ENCODE data around the gene FHAD1. TPM values are rescaled to one million over a fixed set of nuclear protein-coding genes. Genes with fewer than 3 reads are reported as not detected.
"Not testable (repeated sequence)": the region's sequence is repeated elsewhere in the genome, so short reads cannot be mapped to it uniquely, and the experiment has no call there.

Gene FHAD1
- total RNA-seq, 1 donor from 2014 or later: not detected

- Mint-ChIP-seq H3K4me1 (ENCODE audit: low read depth) (peaks cover 53% of the 10 kb centered on the region), H3K36me3 (ENCODE audit: low read depth) (peaks cover 30% of the 10 kb centered on the region), H3K27ac (peak overlapping the region; percentile 67), H3K27me3 (ENCODE audit: insufficient read depth) (no peaks in the 10 kb centered on the region), H3K4me3 (peak overlapping the region; percentile 33), H3K9me3 (no peaks in the 10 kb centered on the region)
- DNase-seq (ENCODE audit: low spot score): no peak
- intact Hi-C loops (cut with micrococcal nuclease): loop anchor here (5.0 to 10.0 kb wide), 2 partner anchors 426 to 1633 kb away; partner anchors contain the start of genes SDHB and SPEN
Observed at GRCh38 chr1:15418806-15419515, 171.9 kb downstream of the FHAD1 start.

DNA sequence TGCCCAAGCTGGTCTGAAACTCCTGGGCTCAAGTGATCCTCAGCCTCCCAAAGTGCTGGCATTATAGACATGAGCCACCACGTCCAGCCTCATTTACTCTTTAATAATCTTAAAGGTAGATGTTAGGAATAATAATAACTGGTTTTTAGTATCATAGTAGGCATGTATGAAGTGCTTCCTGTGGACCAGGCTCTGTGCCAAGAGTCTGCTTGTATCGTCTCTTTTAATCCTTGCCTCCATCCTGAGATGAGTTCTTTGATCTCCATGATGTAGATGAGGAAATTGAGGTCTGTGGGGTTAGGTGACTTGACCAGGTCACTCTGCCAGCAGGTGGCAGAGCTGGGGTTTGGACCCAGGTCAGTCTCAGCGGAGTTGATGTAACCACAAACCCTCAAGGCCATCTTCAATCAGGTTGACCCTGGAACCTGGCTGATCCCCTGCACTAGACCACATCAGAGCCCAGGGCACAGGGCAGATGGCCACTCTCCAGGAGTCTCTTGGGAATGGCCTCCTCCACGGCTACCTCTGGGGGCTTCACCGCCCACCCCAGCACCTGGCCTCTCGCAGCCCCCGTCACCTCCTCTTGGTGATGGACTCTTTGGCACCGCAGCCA lies 173.9 kb downstream of the FHAD1 start:
- peaks cover 38% of the 10 kb centered on the region for H3K4me1 Mint-ChIP-seq (ENCODE audit: low read depth)
- intact Hi-C loops (cut with micrococcal nuclease): no loop called here
- peaks cover 15% of the 10 kb centered on the region for H3K36me3 Mint-ChIP-seq (ENCODE audit: low read depth)
- no peaks in the 10 kb centered on the region for H3K9me3 Mint-ChIP-seq
- H3K4me3 Mint-ChIP-seq: no peak overlapping the region
- H3K27me3 Mint-ChIP-seq (ENCODE audit: insufficient read depth): no peaks in the 10 kb centered on the region
- H3K27ac Mint-ChIP-seq: no peak overlapping the region
- no peak for DNase-seq (ENCODE audit: low spot score)

GRCh38 chr1:15422871-15423270 lies 175.8 kb downstream of the FHAD1 start:
- DNase-seq (ENCODE audit: low spot score): no peak
- peaks cover 26% of the 10 kb centered on the region for H3K36me3 Mint-ChIP-seq (ENCODE audit: low read depth)
- H3K27ac Mint-ChIP-seq: no peak overlapping the region
- peaks cover 28% of the 10 kb centered on the region for H3K4me1 Mint-ChIP-seq (ENCODE audit: low read depth)
- intact Hi-C loops (cut with micrococcal nuclease): no loop called here
- H3K4me3 Mint-ChIP-seq: no peak overlapping the region
- no peaks in the 10 kb centered on the region for H3K9me3 Mint-ChIP-seq
- no peaks in the 10 kb centered on the region for H3K27me3 Mint-ChIP-seq (ENCODE audit: insufficient read depth)

- DNase-seq (ENCODE audit: low spot score): no peak
- H3K36me3 Mint-ChIP-seq (ENCODE audit: low read depth): peaks cover 31% of the 10 kb centered on the region
- H3K27me3 Mint-ChIP-seq (ENCODE audit: insufficient read depth): no peaks in the 10 kb centered on the region
- intact Hi-C loops (cut with micrococcal nuclease): no loop called here
- no peak overlapping the region for H3K4me3 Mint-ChIP-seq
- no peak overlapping the region for H3K27ac Mint-ChIP-seq
- peaks cover 26% of the 10 kb centered on the region for H3K4me1 Mint-ChIP-seq (ENCODE audit: low read depth)
- no peaks in the 10 kb centered on the region for H3K9me3 Mint-ChIP-seq
Observed at GRCh38 chr1:15423355-15424077, 176.5 kb downstream of the FHAD1 start.

GRCh38 chr1:15424146-15424667 lies 177.2 kb downstream of the FHAD1 start:
- Mint-ChIP-seq H3K27ac (peak overlapping the region; percentile 29), H3K27me3 (ENCODE audit: insufficient read depth) (no peaks in the 10 kb centered on the region), H3K4me1 (ENCODE audit: low read depth) (peaks cover 22% of the 10 kb centered on the region), H3K9me3 (no peaks in the 10 kb centered on the region), H3K4me3 (no peak overlapping the region), H3K36me3 (ENCODE audit: low read depth) (peaks cover 29% of the 10 kb centered on the region)
- intact Hi-C loops (cut with micrococcal nuclease): no loop called here
- DNase-seq (ENCODE audit: low spot score): no peak

DNA sequence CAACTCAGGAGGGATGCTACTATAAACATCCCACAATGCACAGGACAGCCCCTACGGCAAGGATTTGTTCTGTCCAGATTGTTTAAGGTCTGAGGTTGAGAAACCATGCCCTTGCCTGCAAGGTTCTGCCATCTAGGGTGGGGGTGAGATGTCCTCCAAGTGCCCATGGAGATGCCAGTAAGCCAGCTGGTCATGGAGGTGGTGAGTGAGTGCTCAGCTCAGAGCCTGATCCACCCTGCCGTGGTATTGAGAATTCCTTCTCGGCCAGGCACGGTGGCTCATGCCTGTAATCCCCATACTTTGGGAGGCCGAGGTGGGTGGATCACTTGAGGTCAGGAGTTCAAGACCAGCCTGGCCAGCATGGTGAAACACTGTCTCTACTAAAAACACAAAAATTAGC lies 178.0 kb downstream of the FHAD1 start:
- no peak overlapping the region for H3K27ac Mint-ChIP-seq
- no peaks in the 10 kb centered on the region for H3K27me3 Mint-ChIP-seq (ENCODE audit: insufficient read depth)
- intact Hi-C loops (cut with micrococcal nuclease): no loop called here
- peaks cover 26% of the 10 kb centered on the region for H3K36me3 Mint-ChIP-seq (ENCODE audit: low read depth)
- DNase-seq (ENCODE audit: low spot score): no peak
- H3K4me3 Mint-ChIP-seq: no peak overlapping the region
- peaks cover 18% of the 10 kb centered on the region for H3K4me1 Mint-ChIP-seq (ENCODE audit: low read depth)
- H3K9me3 Mint-ChIP-seq: no peaks in the 10 kb centered on the region

- H3K27me3 Mint-ChIP-seq (ENCODE audit: insufficient read depth): no peaks in the 10 kb centered on the region
- no peak overlapping the region for H3K4me3 Mint-ChIP-seq
- peaks cover 15% of the 10 kb centered on the region for H3K4me1 Mint-ChIP-seq (ENCODE audit: low read depth)
- H3K36me3 Mint-ChIP-seq (ENCODE audit: low read depth): peaks cover 26% of the 10 kb centered on the region
- H3K27ac Mint-ChIP-seq: no peak overlapping the region
- intact Hi-C loops (cut with micrococcal nuclease): no loop called here
- no peak for DNase-seq (ENCODE audit: low spot score)
- H3K9me3 Mint-ChIP-seq: no peaks in the 10 kb centered on the region
Observed at GRCh38 chr1:15425521-15425920, 178.5 kb downstream of the FHAD1 start.

DNA sequence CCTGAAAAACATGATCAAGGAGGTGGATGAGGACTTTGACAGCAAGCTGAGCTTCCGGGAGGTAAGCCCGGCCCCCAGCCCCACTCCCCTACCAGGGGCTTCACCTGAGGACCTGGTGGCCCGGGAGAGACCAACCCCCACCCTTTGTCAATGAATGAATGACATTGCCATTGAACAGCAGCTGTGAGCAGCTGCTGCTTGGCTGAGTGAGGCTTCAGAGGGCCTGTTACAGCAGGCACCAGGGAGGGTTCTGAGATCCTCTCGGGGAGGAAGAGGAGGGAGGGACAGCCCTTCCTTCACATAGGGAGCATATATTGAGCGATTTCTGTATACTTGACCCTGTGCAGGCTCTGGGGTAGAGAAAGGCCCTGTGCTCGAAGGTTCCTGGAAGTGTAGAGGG lies 178.9 kb downstream of the FHAD1 start:
- Mint-ChIP-seq H3K27me3 (ENCODE audit: insufficient read depth) (no peaks in the 10 kb centered on the region), H3K4me3 (no peak overlapping the region), H3K27ac (peak overlapping the region; percentile 52), H3K9me3 (no peaks in the 10 kb centered on the region), H3K36me3 (ENCODE audit: low read depth) (peaks cover 23% of the 10 kb centered on the region), H3K4me1 (ENCODE audit: low read depth) (peaks cover 15% of the 10 kb centered on the region)
- intact Hi-C loops (cut with micrococcal nuclease): no loop called here
- DNase-seq (ENCODE audit: low spot score): no peak

DNA sequence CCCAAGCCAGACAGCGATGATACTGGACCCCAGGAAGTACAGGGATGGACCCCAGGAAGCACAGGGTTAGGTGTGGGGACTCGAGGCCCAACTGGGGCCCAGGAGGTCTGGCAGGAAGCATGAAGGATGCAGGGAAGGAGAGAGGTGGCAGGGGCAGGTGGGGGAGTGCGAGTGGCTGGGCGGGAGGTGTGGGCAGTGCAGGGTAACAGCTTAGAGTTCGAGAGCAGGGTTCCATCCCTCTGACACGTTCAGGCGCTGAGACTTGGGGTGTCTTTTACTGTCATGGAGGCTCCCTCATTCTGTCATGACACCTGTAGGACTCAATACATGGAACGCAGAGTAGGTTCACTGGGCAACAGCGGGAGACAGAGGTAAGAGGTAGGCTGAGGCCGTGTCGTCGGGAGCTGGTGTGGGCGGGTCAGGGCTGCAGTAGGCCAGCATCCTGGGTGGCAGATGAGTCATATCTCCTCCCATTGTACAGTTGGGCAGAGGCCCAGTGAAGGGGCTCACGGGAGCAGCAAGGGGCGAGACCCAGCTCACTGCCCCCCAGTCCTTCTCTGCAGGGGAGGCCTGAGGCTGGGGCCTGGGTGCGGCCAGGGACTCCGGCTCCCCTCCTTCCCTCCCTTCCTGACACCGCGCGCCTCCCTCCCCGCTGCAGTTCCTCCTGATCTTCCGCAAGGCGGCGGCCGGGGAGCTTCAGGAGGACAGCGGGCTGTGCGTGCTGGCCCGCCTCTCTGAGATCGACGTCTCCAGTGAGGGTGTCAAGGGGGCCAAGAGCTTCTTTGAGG lies 179.7 kb downstream of the FHAD1 start:
- Mint-ChIP-seq H3K27ac (peak overlapping the region; percentile 52), H3K9me3 (no peaks in the 10 kb centered on the region), H3K4me3 (no peak overlapping the region), H3K36me3 (ENCODE audit: low read depth) (peaks cover 20% of the 10 kb centered on the region), H3K27me3 (ENCODE audit: insufficient read depth) (no peaks in the 10 kb centered on the region), H3K4me1 (ENCODE audit: low read depth) (peaks cover 15% of the 10 kb centered on the region)
- intact Hi-C loops (cut with micrococcal nuclease): no loop called here
- no peak for DNase-seq (ENCODE audit: low spot score)

GRCh38 chr1:15427280-15427666 lies 180.2 kb downstream of the FHAD1 start:
- no peak overlapping the region for H3K4me3 Mint-ChIP-seq
- no peak overlapping the region for H3K27ac Mint-ChIP-seq
- H3K9me3 Mint-ChIP-seq: no peaks in the 10 kb centered on the region
- DNase-seq (ENCODE audit: low spot score): no peak
- peaks cover 15% of the 10 kb centered on the region for H3K4me1 Mint-ChIP-seq (ENCODE audit: low read depth)
- no peaks in the 10 kb centered on the region for H3K27me3 Mint-ChIP-seq (ENCODE audit: insufficient read depth)
- intact Hi-C loops (cut with micrococcal nuclease): no loop called here
- H3K36me3 Mint-ChIP-seq (ENCODE audit: low read depth): peaks cover 18% of the 10 kb centered on the region

DNA sequence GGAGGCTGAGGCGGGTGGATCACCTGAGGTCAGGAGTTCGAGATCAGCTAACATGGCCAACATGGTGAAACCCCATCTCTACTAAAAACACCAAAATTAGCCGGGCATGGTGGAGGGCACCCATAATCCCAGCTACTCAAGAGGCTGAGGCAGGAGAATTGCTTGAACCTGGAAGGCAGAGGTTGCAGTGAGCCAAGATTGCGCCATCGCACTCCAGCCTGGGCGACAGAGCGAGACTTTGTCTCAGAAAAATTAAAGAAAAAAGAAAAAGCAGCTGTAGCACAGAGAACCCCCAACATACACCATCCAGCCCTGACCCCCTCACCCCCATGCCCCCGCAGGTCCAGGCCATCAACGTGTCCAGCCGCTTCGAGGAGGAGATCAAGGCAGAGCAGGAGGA lies 181.2 kb downstream of the FHAD1 start:
- H3K27me3 Mint-ChIP-seq (ENCODE audit: insufficient read depth); H3K4me3 Mint-ChIP-seq; intact Hi-C loops (cut with micrococcal nuclease); H3K9me3 Mint-ChIP-seq; DNase-seq (ENCODE audit: low spot score): not testable (repeated sequence)
- peaks cover 18% of the 10 kb centered on the region for H3K36me3 Mint-ChIP-seq (ENCODE audit: low read depth)
- H3K27ac Mint-ChIP-seq: peak overlapping the region; percentile 52
- peaks cover 15% of the 10 kb centered on the region for H3K4me1 Mint-ChIP-seq (ENCODE audit: low read depth)

GRCh38 chr1:15428815-15429435 lies 181.9 kb downstream of the FHAD1 start:
- Mint-ChIP-seq H3K9me3 (no peaks in the 10 kb centered on the region), H3K4me3 (no peak overlapping the region), H3K36me3 (ENCODE audit: low read depth) (peaks cover 18% of the 10 kb centered on the region), H3K27ac (no peak overlapping the region), H3K4me1 (ENCODE audit: low read depth) (peaks cover 15% of the 10 kb centered on the region), H3K27me3 (ENCODE audit: insufficient read depth) (no peaks in the 10 kb centered on the region)
- intact Hi-C loops (cut with micrococcal nuclease): no loop called here
- DNase-seq (ENCODE audit: low spot score): no peak

All from activated T-helper 1 cell treated with anti-CD3 and anti-CD28 coated beads, Interleukin-12 subunit alpha, Interleukin-12 subunit beta, Interleukin-2, Interleukin-4 antibody, amounts not matched to agents 30 ng/mL and 10 ng/mL and 1 ng/mL, durations not matched to agents 14 hours and 24 hours and 36 hours (primary cell).